Suprapubic skin (tissue), 3 donors: ENCODE results near the gene KATNIP.

Experiments used
- CTCF ChIP-seq, 2 donors: fragments of 200-600 bp in 1 of 2; fragments of 450-650 bp in 1 of 2; sonication (generic) in 1 of 2; IDR thresholded peaks; one replicate each; pipeline ENCODE4 v1.5.1; 2016 to 2019; ENCODE audit warnings: antibody characterized with exemption in 2 of 2, mild to moderate bottlenecking in 1 of 2, moderate library complexity in 1 of 2
- POLR2A ChIP-seq, 2 donors: fragments of 450-650 bp; IDR thresholded peaks; one replicate each; pipeline ENCODE4 v1.6.1; 2017; ENCODE audit warnings: antibody characterized with exemption in 2 of 2, mild to moderate bottlenecking in 2 of 2, moderate library complexity in 2 of 2

DNA sequence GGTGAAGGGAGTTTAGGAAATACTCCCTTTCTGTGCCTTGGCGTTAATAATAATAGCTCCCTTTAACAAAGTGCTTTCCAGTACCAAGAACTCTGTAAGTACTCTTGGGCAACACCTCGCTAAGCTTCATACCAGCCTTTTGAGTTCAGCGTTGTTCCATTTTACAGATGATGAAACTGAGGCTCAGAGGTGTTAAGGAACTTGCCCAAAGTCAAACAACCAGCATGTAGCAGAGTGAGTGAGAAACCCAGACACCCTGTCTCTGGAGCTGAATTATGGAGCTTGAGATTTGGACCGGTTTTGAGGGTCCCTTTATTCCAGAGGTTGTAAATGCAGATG lies 607 bp downstream of the KATNIP start:
- TF ChIP-seq POLR2A (IDR thresholded peaks at IDR 0.05) (no peak), CTCF (IDR thresholded peaks at IDR 0.05) (no peak)
